GM19328 (cell line): ENCODE measurements around the gene GNA15.
"Not testable (repeated sequence)": the region's sequence is repeated elsewhere in the genome, so short reads cannot be mapped to it uniquely, and the experiment has no call there.

Source experiments
- ATAC-seq: cut with Tn5 transposase; IDR thresholded peaks from one replicate; pipeline ENCODE4 v1.9.1; 2021; ENCODE audit warnings: mild to moderate bottlenecking, moderate library complexity; ENCODE audit not compliant: unreplicated experiment

Gene GNA15

DNA sequence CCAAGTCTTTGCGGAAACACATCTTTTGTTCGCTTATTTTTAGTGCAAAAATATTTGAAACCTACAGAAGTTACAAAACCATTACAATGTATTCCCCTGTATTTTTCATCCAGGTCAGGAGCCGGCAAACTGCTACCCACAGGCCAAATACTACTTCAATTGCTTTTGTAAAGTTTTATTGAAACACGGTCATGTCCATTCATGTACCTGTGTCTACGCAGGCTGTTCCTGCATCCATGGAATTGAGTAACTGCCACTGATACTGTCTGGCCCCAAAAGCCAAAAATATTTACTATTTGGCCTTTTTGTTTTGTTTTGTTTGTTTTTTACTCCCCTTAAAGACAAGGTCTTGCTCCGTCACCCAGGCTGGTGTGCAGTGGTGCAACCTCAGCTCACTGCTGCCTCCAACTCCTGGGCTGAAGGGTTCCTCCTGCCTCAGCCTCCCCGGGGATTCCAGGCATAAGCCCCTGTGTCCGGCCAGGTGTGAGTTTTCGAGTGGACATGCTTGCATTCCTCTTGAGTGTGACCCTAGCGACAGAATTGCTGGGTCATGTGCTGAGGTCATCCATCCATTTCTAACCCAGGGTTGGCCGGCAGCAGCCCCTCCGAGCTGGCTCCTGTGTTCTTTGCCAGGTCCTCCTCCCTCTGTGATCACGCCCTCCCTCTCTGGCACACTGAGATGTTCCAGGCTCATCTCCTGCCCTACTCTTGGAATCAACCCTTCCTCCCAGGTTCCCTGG lies 31.9 kb downstream of the GNA15 start:
- no peak for ATAC-seq

DNA sequence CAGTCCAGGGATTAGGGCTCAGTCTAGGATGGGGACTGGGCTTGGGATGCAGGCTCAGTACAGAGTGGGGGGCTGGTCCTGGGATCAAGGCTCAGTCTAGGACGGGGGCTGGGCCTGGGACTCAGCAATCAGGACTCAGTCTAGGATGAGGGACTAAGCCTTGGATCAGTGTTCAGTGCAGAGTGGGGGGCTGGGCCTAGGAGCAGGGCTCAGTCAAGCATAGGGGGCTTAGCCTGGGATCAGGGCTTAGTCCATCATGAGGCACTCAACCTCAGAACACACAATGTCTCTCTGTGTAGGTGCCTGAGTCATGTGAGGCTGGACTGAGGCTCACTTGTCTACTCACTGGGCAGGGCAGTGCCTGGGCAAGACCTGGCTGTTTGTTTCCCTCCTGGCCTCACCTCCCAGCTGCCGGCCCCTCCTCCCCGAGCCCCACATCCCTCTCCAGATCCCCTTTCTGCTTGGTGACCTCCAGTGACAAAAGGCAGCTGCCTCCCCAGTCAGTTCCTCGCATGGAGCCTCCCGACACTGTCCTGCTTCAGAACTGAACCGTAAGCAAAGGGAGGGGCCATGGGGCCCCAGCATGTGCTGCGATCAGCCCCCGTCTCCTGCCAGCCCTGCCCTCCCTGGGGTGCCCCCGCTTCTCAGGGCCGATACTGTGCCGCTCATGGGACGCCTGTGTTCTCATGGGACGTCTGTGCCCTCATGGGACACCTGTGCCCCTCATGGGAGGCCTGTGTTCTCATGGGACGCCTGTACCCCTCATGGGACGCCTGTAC lies 36.2 kb downstream of the GNA15 start:
- no peak for ATAC-seq

DNA sequence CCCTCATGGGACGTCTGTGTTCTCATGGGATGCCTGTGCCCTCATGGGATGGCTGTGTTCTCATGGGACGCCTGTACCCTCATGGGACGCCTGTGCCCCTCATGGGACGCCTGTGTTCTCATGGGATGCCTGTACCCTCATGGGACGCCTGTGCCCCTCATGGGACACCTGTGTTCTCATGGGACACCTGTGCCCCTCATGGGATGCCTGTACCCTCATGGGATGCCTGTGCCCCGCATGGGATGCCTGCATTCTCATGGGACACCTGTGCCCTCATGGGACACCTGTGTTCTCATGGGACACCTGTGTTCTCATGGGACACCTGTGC lies 36.8 kb downstream of the GNA15 start:
- ATAC-seq: not testable (repeated sequence)

DNA sequence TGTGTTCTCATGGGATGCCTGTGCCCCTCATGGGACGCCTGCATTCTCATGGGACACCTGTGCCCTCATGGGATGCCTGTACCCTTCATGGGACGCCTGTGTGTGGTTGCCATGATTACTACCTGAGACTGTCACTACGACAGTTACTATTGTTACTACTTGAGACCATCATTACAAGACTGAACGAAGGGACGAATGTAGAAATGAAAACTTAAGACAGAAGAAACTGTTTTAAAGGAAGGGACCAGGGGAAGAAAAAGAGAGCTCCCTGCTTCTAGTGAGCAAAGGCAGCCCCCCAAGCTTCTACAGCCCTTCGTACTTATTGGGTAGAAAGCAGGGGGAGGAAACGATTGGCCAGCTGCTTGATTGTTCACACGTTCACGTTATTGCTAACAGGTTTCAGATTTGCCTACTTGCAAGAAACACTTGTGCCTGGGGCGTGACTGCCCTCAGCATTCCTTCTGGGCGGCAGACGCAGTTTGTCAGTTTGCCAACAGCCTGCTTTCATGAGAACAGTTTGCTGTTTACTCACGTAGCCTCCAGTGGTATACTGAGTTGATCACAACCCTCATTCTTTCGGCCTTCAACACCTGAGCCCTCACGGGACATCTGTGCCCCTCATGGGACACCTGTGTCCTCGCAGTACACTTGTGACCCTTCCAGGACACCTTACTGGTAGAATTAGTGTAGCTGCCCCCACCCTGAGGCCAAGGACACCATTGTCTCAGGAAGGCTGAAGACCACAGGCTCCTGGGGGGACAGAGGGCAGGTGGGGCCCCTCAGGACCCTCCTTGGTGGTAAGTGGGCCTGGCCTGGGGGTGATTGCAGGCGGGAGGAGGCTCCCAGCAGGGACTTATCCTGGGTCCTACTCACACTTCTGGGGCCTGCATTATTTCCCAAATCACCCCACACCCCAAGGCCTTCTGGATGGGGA lies 40.2 kb downstream of the GNA15 start:
- no peak for ATAC-seq

DNA sequence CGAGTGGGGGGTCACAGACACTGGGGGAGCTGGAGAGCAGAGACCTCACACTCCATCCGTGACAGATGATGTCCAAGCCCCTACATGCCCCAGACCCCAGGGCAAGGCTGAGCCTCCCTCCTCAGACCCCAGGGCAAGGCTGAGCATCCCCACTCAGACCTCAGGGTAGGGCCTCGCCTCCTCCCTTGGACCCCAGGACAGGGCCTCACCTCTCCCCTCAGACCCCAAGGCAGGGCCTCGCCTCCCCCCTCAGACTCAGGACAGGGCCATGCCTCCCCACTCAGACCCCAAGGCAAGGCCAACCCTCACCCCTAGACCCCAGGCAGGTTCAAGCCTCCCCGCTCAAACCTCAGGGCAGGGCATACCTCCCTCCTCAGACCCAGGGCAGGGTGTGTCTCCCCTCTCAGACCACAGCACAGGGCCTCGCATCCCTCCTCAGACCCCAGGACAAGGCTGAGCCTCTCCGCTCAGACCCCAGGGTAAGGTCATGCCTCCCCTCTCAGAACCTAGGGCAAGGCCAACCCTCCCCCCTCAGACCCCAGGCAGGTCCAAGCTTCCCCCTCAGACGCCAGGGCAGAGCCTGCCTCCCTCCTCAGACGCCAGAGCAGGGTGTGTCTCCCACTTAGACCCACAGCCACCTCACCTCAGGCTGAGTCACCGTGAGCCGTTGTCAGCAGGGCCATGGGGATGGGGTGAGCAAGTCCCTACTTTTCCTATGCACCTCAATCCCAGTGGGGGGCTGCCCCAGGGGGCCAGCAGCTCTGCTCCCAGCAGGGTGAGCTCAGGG lies 41.1 kb downstream of the GNA15 start:
- ATAC-seq: no peak

DNA sequence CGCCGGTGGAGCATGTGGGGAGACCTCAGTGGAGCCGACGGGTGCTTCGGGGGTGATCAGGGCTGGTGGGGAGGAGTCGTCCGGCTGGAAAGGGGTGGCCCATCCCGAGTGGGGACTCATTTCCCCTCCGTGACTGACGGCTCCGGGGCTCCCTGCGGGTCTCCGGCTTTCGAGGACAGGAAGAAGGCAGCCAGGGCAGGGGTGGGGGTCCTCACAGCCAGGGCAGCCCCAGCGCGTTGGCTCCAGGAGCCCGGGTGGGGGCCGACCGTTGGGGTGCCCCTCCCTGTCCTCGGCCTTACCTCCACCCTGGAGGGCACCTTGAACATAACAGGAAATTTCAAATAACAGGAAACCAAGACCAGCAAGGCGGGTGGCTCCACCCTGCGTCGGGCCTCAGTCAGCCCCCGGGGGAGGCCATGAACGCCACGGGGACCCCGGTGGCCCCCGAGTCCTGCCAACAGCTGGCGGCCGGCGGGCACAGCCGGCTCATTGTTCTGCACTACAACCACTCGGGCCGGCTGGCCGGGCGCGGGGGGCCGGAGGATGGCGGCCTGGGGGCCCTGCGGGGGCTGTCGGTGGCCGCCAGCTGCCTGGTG lies 42.6 kb downstream of the GNA15 start, which contains the start of gene S1PR4:
TSS of gene S1PR4 (plus strand) at position 393 of the 596 bp plus-strand sequence. CDS start at position 417, 24 bp downstream.
- ATAC-seq: no peak

DNA sequence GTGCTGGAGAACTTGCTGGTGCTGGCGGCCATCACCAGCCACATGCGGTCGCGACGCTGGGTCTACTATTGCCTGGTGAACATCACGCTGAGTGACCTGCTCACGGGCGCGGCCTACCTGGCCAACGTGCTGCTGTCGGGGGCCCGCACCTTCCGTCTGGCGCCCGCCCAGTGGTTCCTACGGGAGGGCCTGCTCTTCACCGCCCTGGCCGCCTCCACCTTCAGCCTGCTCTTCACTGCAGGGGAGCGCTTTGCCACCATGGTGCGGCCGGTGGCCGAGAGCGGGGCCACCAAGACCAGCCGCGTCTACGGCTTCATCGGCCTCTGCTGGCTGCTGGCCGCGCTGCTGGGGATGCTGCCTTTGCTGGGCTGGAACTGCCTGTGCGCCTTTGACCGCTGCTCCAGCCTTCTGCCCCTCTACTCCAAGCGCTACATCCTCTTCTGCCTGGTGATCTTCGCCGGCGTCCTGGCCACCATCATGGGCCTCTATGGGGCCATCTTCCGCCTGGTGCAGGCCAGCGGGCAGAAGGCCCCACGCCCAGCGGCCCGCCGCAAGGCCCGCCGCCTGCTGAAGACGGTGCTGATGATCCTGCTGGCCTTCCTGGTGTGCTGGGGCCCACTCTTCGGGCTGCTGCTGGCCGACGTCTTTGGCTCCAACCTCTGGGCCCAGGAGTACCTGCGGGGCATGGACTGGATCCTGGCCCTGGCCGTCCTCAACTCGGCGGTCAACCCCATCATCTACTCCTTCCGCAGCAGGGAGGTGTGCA lies 43.3 kb downstream of the GNA15 start:
- no peak for ATAC-seq

DNA sequence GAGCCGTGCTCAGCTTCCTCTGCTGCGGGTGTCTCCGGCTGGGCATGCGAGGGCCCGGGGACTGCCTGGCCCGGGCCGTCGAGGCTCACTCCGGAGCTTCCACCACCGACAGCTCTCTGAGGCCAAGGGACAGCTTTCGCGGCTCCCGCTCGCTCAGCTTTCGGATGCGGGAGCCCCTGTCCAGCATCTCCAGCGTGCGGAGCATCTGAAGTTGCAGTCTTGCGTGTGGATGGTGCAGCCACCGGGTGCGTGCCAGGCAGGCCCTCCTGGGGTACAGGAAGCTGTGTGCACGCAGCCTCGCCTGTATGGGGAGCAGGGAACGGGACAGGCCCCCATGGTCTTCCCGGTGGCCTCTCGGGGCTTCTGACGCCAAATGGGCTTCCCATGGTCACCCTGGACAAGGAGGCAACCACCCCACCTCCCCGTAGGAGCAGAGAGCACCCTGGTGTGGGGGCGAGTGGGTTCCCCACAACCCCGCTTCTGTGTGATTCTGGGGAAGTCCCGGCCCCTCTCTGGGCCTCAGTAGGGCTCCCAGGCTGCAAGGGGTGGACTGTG lies 44.0 kb downstream of the GNA15 start:
- no peak for ATAC-seq

DNA sequence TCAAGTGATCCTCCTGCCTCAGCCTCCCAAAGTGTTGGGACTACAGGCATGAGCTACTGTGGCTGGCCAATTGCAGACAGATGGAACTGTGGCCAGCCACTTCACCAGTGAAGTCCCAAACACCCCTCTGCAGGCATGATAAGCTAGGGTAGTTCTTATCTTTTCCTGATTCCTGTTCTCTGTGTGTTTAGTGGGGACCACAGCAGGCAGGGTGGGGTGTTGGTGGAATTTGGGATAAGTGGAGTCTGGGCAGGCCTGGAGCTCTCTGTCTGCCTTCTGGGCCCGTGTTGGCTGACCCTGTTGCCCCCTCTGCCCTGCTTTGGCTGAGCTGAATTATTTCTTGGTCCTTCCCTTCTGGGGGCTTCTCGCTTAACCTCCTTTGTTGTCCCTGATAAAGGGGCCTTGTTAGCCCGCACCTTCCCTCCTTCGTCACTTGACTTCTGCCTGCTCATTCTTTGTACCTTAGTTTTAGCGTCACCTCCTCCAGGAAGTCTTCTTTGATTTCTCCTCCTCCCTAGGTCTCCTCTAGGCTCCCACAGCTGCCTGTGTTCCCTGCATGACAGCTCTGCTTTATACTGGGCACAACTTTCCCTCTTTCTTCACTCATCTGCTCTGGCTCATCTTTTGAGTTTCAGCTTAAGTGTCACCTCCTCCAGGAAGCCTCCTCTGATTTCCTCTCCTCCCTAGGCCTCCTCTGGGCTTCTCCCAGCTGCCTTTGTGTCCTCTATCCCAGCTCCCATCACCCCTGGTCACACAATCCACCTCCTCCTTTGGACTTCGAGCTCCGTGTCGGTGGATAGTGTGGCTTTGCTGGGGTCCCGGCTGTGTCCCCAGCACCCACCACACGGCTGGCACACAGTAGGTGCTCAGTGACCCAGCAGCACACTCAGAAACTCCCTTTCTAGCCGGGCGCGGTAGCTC lies 48.1 kb downstream of the GNA15 start:
- ATAC-seq: no peak

DNA sequence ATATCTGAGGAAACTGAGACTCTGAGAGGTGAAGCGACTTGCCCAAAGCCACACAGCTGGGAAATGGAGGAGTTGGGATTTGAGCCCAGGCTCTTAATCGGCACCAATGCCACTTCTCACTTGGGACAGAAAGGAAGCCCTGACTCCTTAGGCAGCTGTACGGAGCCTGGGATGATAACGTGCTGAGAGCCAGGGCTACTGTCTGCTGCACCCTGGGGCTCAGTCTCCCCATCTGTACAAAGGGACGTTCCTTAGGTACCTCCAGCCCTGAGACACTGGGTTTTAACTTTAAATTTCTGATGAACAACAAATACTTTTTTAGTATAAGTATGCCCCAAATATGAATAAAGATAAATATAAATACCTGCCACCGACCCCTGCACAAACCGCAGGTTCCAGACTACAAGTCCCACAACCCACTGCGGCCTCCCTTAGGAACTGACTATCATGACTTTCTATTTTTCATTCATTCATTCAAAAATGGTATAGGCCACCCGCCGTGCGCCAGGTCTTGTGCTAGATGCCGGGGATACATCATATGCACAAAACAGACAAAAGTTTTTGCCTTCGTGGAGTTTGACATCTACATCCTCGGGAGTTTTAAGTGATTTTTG lies 49.1 kb downstream of the GNA15 start:
- ATAC-seq: no peak

DNA sequence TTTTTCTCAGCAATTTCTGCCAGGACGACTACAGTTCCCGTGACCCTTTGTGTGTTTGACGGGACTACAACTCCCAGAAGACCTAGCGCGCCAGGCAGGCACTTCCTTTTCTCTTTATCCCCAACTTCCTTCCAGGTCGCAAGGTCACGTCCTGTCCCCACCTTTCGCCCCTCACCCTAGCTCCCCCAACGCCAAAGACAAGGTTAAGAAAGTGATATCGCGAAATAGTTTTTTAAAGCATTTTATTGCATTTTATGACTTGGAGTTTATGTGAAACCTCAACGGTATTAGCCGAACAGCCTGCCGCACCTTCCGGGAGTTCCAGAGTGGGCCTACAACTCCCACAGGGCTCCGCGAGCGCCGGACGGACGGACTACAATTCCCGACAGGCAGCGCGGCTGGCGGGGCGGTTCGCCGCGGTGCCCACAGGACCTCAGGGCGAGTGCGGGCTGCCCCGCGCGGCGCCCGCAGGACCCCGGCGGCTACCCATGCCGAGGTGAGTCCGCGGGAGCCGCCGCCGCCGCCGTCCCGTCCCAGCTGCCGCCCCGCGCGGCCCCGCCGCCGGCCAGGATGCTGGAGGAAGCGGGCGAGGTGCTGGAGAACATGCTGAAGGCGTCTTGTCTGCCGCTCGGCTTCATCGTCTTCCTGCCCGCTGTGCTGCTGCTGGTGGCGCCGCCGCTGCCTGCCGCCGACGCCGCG lies 49.8 kb downstream of the GNA15 start, which contains the start of gene NCLN:
TSS of gene NCLN (plus strand) at position 470 of the 699 bp plus-strand sequence. CDS start at position 571, 101 bp downstream.
- ATAC-seq: peak; percentile 61

DNA sequence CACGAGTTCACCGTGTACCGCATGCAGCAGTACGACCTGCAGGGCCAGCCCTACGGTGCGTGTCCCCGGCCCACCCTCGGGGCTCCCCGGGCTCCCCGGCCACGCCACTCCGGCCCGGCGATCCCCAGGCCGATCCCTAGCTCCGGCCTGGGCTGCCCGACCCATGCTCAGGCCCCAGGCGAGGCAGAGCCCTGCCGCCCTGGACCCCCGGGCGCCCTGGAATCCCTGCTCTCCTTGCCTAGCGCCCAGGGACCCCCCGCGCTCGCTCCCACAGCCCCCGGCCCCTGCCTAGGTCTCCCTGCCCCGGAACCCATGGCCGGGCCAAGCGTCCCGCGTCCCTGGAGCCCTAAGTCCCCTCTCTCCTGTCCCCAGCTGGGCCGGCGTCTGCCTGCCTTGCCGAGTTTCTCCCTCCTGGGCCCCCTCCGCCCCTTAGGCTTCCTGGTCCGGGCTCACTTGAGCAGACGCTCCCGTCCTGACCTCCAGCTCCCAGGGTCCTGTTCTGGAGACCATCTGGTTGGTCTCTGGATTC lies 50.4 kb downstream of the GNA15 start:
- ATAC-seq: peak; percentile 10

DNA sequence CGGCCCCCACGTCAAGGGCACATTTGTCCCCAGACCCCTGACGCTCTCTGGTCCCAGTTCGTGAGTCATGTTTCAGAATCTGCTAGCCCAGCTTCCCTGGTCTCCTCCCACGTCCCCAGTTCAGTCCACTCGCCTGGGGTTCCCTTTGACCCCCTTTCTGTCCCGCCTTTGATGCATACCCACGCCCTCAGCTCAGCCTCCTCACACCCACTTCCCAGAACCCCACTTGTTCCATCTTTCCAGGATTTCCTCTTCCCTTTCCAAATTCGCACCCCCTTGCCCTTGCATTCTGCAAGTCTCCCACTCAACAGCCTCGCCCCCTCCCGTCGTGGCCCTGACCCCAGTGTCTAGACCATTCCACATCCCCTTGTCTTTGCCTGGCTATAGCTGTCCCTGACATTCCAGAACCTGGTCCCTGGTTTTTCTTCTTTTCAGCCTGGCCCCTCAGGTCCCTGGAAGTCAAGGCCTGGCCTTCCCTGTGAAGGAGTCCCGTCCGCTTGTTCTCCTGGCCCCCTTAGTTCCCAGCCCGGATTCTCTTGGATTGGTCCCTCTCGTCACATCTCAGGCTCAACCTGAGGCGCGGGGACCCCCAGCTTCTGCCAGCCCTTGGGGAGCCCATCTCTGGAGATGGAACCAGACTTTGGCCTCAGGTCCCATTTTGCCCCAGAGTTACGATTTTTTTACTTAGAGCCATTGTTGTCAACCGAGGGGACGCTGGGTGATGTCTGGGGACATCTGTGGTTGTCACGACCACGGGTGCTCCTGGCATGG lies 51.2 kb downstream of the GNA15 start:
- ATAC-seq: no peak

DNA sequence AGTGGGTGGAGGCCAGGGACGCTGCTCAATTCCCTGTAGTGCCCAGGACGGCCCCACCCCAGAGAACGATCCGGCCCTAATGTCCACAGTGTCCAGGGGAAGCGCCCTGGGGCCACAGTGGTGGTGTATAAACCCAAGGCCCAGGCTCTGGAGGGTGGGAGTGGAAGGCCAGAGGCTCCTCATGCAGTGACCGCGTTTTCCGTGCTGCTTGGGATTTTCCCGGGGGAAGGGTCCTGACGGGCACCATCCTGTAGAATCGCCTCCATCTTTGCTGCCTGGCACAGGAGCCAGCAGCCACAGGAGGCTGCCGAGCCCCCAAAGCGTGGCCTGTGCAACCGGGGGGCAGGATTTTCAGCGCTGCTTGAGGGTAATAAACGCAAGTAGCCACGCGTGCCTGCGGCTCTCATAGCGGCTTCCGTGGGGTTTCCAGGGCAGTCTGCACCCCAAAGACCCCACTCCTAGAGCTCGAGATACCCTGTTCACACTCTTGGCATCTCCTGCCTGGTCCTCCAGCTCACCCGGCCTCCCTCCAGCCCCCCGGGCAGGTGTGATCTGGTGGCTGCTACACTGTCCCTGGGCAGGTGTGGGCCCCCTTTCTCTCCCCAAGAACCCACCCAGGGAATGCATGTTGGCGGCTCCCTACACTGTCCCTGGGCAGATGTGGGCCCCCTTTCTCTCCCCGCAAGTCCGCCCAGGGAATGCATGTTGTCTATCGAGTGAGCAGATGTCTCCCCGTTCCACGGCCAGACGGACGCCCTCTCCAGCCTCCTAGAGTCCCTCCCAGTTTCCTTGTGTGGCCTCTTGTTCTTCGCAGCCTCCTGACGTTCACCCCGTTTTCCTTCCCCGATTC lies 52.1 kb downstream of the GNA15 start:
- ATAC-seq: no peak
